ENCODE measurements around the gene FBXO36. TPM values are rescaled to one million over a fixed set of nuclear protein-coding genes. Genes with fewer than 3 reads are reported as not detected.
A peak's percentile ranks its signal among the peaks of the same experiment; 100 is the strongest.

The FBXO36 gene
- total and polyA plus RNA-seq, 2 donors (not counting 1 experiment from before 2014, with no cell fraction given): 0.49 to 1.5 TPM

- H4K20me1 ChIP-seq (ENCODE audit: control insufficient read depth, insufficient read depth, low read length, poor library complexity, severe bottlenecking): peaks cover 45% of the 10 kb centered on the region
- WGBS (ENCODE audit: insufficient coverage): no CpG with 5 or more reads among the region's 2 CpGs
- ChIA-PET CTCF (no interaction called here), POLR2A (no interaction called here)
- intact Hi-C loops (cut with micrococcal nuclease): loop anchor here (10.0 kb wide), 1 partner anchor 59 kb away; no protein-coding TSS in a partner anchor
- DNase-seq: no peak
- Mint-ChIP-seq H3K4me3 (peak overlapping the region; percentile 62), H3K27me3 (no peaks in the 10 kb centered on the region), H3K4me1 (peaks cover 71% of the 10 kb centered on the region), H3K27ac (peak overlapping the region; percentile 8), H3K9me3 (ENCODE audit: insufficient read depth) (peaks cover 3% of the 10 kb centered on the region)
- no peak overlapping the region for H3K4me3 ChIP-seq (ENCODE audit: control extremely low read depth in 1 of 5, extremely low read depth in 1 of 5, insufficient read depth in 1 of 5, low read depth in 2 of 5, low read length in 4 of 5)
- peaks cover 98% of the 10 kb centered on the region for H3K79me2 ChIP-seq (ENCODE audit: control insufficient read depth, insufficient read depth, low read length)
- peak overlapping the region; percentile 46 for H3K4me2 ChIP-seq (replicated peaks; ENCODE audit: low read depth, low read length, poor library complexity, severe bottlenecking)
- no peak overlapping the region for H2AFZ ChIP-seq (ENCODE audit: insufficient read depth, low read depth, low read length, poor library complexity, severe bottlenecking)
- no peak for ATAC-seq (ENCODE audit: low read depth)
- peak overlapping the region in 1 of 2 donors; percentile 45 for H3K27ac ChIP-seq (ENCODE audit: low read length in 2 of 2)
- no peak for TF ChIP-seq EZH2 (IDR thresholded peaks at IDR 0.05; ENCODE audit: borderline replicate concordance, insufficient read depth, low read depth, low read length, poor library complexity, severe bottlenecking)
- H3K27me3 ChIP-seq (replicated peaks in 1 of 4; ENCODE audit: control extremely low read depth in 1 of 4, control insufficient read depth in 3 of 4, insufficient read depth in 4 of 4, low read length in 3 of 4): no peaks in the 10 kb centered on the region
- no peaks in the 10 kb centered on the region for H3K9me3 ChIP-seq (ENCODE audit: control extremely low read depth in 1 of 3, control insufficient read depth in 2 of 3, insufficient read depth in 1 of 3, low read length in 2 of 3)
- H3K36me3 ChIP-seq (replicated peaks in 1 of 2; ENCODE audit: control extremely low read depth in 1 of 2, control insufficient read depth in 1 of 2, extremely low read depth in 1 of 2, insufficient read depth in 2 of 2, low read length in 1 of 2): peaks cover 1 to 17% of the 10 kb centered on the region in 2 experiments
- peaks cover 31 to 36% of the 10 kb centered on the region in 2 donors for H3K4me1 ChIP-seq (ENCODE audit: control insufficient read depth in 2 of 2, insufficient read depth in 2 of 2, low read length in 2 of 2)
- H3K9ac ChIP-seq (ENCODE audit: low read length): no peak overlapping the region
These were observed 8.1 kb upstream of the FBXO36 start for GRCh38 chr2:229914171-229914570.

GRCh38 chr2:229917793-229918192 is 4.5 kb upstream of the FBXO36 start:
- peaks cover 21% of the 10 kb centered on the region for H4K20me1 ChIP-seq (ENCODE audit: control insufficient read depth, insufficient read depth, low read length, poor library complexity, severe bottlenecking)
- WGBS (ENCODE audit: insufficient coverage): 93% methylated on average over 3 of the region's 5 CpGs
- no peak overlapping the region for H2AFZ ChIP-seq (ENCODE audit: insufficient read depth, low read depth, low read length, poor library complexity, severe bottlenecking)
- H3K9ac ChIP-seq (ENCODE audit: low read length): no peak overlapping the region
- H3K27me3 Mint-ChIP-seq: no peaks in the 10 kb centered on the region
- ChIA-PET POLR2A (no interaction called here), CTCF (no interaction called here)
- peaks cover 1 to 9% of the 10 kb centered on the region in 2 experiments for H3K36me3 ChIP-seq (replicated peaks in 1 of 2; ENCODE audit: control extremely low read depth in 1 of 2, control insufficient read depth in 1 of 2, extremely low read depth in 1 of 2, insufficient read depth in 2 of 2, low read length in 1 of 2)
- no peak overlapping the region for H3K4me3 Mint-ChIP-seq
- no peak overlapping the region for H3K4me3 ChIP-seq (ENCODE audit: control extremely low read depth in 1 of 5, extremely low read depth in 1 of 5, insufficient read depth in 1 of 5, low read depth in 2 of 5, low read length in 4 of 5)
- H3K9me3 ChIP-seq (ENCODE audit: control extremely low read depth in 1 of 3, control insufficient read depth in 2 of 3, insufficient read depth in 1 of 3, low read length in 2 of 3): no peaks in the 10 kb centered on the region
- peaks cover 85% of the 10 kb centered on the region for H3K79me2 ChIP-seq (ENCODE audit: control insufficient read depth, insufficient read depth, low read length)
- no peak for DNase-seq
- H3K27me3 ChIP-seq (replicated peaks in 1 of 4; ENCODE audit: control extremely low read depth in 1 of 4, control insufficient read depth in 3 of 4, insufficient read depth in 4 of 4, low read length in 3 of 4): no peaks in the 10 kb centered on the region
- ATAC-seq (ENCODE audit: low read depth): no peak
- peak overlapping the region in 1 of 2 donors; percentile 98 for H3K27ac ChIP-seq (ENCODE audit: low read length in 2 of 2)
- TF ChIP-seq CTCF (IDR thresholded peaks at IDR 0.05): no peak
- no peak overlapping the region for H3K4me2 ChIP-seq (replicated peaks; ENCODE audit: low read depth, low read length, poor library complexity, severe bottlenecking)
- H3K27ac Mint-ChIP-seq: peak overlapping the region; percentile 84
- peaks cover 3% of the 10 kb centered on the region for H3K9me3 Mint-ChIP-seq (ENCODE audit: insufficient read depth)
- peaks cover 32 to 36% of the 10 kb centered on the region in 2 donors for H3K4me1 ChIP-seq (ENCODE audit: control insufficient read depth in 2 of 2, insufficient read depth in 2 of 2, low read length in 2 of 2)
- peaks cover 63% of the 10 kb centered on the region for H3K4me1 Mint-ChIP-seq
- intact Hi-C loops (cut with micrococcal nuclease): loop anchor here (10.0 kb wide), 1 partner anchor 63 kb away; no protein-coding TSS in a partner anchor
